Measurements from ENCODE around the gene IL20.

The IL20 gene

DNA sequence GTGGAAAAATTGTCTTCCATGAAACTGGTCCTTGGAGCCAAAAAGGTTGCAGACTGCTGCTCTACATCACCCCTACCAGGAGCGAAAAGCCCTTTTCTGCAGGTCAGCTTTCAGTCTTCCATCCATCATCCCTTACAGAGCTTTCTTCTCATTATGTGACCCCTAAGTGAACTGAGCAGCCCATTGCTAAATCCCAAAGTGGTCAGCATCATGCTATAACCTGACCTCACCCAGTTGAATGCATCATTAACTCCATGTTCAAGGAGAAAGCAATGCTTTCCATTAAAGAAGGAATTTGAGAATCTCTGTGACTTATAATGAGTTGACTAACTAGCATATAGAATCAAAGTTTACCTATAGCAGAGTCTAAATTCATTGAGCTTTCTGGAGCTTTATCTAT lies 21.4 kb downstream of the IL20 start:
- no peak for TF ChIP-seq CTCF (IDR thresholded peaks at IDR 0.05; ENCODE audit: borderline replicate concordance, control extremely low read depth, extremely low read depth, insufficient read depth, missing control alignments)
- no peak for DNase-seq (ENCODE audit: low spot score)
- in situ Hi-C loops (cut with MboI; ENCODE audit: low sequenced_read_pairs, unreplicated experiment), result no loop called here

DNA sequence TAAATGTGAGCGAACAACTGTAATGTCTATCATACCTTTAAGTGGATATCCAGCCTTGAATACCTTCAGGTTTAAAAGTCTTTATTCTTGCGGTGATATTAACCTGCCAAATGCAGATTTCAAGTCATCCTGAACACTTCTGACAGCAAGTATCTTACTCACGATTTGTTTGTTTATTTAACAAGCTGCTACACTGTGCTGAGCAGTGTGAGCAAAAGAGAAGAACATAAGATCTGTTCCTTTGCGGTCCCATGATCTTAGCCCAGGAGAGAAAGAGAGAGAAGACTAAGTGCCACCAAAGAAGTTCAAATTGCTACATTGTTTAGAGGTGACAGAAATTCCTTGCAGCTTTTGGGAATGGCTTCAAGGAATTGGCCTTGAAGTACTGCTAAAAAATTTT lies 22.3 kb downstream of the IL20 start:
- TF ChIP-seq CTCF (IDR thresholded peaks at IDR 0.05; ENCODE audit: borderline replicate concordance, control extremely low read depth, extremely low read depth, insufficient read depth, missing control alignments), result no peak
- no peak for DNase-seq (ENCODE audit: low spot score)
- in situ Hi-C loops (cut with MboI; ENCODE audit: low sequenced_read_pairs, unreplicated experiment), result no loop called here

DNA sequence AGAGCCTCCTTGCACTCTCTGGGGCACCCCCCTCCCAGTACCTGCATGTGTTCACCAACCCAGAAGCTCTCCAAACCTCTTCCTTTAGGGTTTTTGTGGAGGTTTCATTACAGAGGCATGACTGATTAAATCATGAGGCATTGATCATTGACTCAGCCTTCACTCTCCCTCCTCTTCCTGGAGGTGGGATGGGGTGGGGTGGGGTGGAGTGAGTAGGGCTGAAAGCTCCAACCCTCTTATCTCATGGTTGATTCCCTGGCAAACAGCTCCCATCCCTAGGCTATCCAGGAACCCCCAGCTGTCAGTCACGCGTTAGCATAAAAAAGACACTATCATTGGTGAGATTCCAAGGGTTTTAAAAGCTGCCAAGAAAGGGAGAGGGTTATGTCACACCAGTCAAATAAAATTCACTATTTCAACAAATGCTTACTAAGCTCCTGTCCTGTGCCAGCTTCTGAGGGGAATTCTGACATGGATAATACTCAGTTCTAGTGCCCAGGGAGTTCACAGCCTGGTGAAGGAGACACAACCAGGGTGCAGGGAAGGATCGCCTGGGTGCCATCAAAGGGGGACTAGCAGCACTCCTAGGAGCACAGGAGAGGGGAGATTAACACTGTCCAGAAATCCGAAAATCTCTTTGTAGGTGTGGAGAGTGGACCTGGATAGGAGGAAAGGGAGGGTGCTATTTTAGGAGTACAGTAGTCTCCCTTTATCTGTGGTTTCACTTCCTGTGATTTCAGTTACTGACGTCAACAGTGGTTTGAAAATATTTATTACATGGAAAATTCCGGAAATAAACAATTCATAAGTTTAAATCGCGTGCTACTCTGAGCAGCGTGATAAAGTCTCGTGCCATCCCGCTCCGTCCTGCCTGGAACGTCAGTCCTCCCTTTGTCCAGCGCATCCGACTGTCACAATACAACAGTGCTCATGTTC lies 25.0 kb downstream of the IL20 start:
- in situ Hi-C loops (cut with MboI; ENCODE audit: low sequenced_read_pairs, unreplicated experiment), result no loop called here
- no peak for TF ChIP-seq CTCF (IDR thresholded peaks at IDR 0.05; ENCODE audit: borderline replicate concordance, control extremely low read depth, extremely low read depth, insufficient read depth, missing control alignments)
- no peak for DNase-seq (ENCODE audit: low spot score)

DNA sequence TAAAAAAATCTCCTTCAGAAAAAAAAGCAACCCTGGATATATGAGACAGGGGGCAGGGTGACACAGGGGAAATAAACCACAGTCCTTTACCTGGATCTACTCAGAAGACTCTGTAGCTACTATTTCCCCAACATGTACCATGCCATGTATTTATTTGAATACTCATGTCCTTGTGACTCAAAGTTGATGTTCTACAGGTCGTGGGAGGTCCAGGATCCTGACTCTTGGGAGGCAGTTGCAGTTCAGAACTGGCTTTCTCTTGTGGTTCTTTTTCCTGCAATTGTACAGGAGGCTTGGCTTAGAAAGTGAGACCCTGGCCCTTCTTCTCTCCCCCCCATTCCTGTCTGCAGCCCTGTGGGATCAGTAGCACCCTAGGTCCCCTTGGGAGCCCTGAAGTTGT lies 26.0 kb downstream of the IL20 start:
- TF ChIP-seq CTCF (IDR thresholded peaks at IDR 0.05; ENCODE audit: borderline replicate concordance, control extremely low read depth, extremely low read depth, insufficient read depth, missing control alignments), result no peak
- in situ Hi-C loops (cut with MboI; ENCODE audit: low sequenced_read_pairs, unreplicated experiment), result no loop called here
- no peak for DNase-seq (ENCODE audit: low spot score)

DNA sequence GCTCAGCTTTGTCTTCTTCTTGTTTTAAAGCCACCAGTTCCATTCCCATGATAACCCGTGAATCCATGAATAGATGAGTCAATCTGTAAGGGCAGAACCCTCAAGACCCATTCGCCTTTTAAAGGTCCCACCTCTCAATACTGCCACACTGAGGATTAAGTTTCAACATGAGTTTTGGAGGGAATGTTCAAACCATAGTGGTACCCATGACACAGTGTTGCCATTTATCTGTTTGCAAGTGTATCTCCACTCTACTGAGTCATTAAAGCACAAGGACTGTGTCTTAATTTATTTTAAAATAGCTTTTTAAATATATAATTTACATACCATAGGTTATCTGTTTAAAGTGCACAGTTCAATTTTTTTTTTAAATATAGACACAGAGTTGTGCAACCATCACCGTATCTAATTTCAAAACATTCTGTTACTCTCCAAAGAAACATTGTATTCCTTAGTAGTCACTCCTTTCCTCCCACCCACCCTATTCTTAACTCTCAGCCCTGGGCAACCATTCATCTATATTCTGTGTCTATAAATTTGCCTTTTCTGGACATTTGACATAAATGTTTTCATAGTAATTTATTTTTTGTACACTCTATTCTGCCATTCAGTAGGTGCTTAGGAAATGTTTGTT lies 27.0 kb downstream of the IL20 start:
- no peak for DNase-seq (ENCODE audit: low spot score)
- no peak for TF ChIP-seq CTCF (IDR thresholded peaks at IDR 0.05; ENCODE audit: borderline replicate concordance, control extremely low read depth, extremely low read depth, insufficient read depth, missing control alignments)
- in situ Hi-C loops (cut with MboI; ENCODE audit: low sequenced_read_pairs, unreplicated experiment), result no loop called here

DNA sequence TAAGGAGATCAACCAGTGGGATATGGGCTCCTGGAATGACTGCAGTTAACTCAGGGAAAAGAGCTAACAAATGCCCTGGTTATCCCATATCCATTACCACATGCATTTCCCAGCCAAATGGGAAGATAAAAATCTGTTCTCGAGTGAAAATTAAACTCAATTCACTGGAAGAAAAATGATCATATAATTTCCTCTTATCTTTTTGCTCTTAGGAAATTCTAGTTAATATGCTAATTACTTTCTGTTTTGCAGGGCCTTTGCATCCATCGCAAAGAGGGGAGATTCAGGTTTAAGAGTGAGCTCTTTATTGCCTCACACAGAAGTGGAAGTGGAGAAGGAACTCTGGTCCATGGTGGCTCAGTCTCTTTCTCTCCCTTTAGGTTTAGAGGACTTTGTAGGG lies 28.0 kb downstream of the IL20 start:
- DNase-seq (ENCODE audit: low spot score), result no peak
- no peak for TF ChIP-seq CTCF (IDR thresholded peaks at IDR 0.05; ENCODE audit: borderline replicate concordance, control extremely low read depth, extremely low read depth, insufficient read depth, missing control alignments)
- in situ Hi-C loops (cut with MboI; ENCODE audit: low sequenced_read_pairs, unreplicated experiment), result no loop called here

All from GM13976 (cell line).